ENCODE data around the gene SCAMP4.

- TF ChIP-seq RAD21 (IDR thresholded peaks at IDR 0.05; ENCODE audit: low read depth): no peak
- TF ChIP-seq, protein P1, sequence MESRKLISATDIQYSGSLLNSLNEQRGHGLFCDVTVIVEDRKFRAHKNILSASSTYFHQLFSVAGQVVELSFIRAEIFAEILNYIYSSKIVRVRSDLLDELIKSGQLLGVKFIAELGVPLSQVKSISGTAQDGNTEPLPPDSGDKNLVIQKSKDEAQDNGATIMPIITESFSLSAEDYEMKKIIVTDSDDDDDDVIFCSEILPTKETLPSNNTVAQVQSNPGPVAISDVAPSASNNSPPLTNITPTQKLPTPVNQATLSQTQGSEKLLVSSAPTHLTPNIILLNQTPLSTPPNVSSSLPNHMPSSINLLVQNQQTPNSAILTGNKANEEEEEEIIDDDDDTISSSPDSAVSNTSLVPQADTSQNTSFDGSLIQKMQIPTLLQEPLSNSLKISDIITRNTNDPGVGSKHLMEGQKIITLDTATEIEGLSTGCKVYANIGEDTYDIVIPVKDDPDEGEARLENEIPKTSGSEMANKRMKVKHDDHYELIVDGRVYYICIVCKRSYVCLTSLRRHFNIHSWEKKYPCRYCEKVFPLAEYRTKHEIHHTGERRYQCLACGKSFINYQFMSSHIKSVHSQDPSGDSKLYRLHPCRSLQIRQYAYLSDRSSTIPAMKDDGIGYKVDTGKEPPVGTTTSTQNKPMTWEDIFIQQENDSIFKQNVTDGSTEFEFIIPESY (IDR thresholded peaks at IDR 0.05; ENCODE audit: extremely low read depth, insufficient replicate concordance, low read length): no peak
- TF ChIP-seq CTCF (IDR thresholded peaks at IDR 0.05 in 2 of 3, conservative IDR thresholded peaks at IDR 0.05 in 1 of 3; ENCODE audit: borderline replicate concordance in 1 of 3, insufficient read depth in 1 of 3, low read depth in 2 of 3, low read length in 2 of 3): no peak
- no peak for TF ChIP-seq EZH2 (IDR thresholded peaks at IDR 0.05)
- TF ChIP-seq ZFX (IDR thresholded peaks at IDR 0.05): no peak
- TF ChIP-seq, protein P2, sequence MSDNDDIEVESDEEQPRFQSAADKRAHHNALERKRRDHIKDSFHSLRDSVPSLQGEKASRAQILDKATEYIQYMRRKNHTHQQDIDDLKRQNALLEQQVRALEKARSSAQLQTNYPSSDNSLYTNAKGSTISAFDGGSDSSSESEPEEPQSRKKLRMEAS (IDR thresholded peaks at IDR 0.05): no peak
- no peak for TF ChIP-seq REST (IDR thresholded peaks at IDR 0.05; ENCODE audit: low read depth)
- no peak for TF ChIP-seq JUND (IDR thresholded peaks at IDR 0.05)
Observed at GRCh38 chr19:1904860-1905109, 414 bp upstream of the SCAMP4 start.

Data from HCT116 (cell line).